Endothelial cell of umbilical vein (primary cell): ENCODE measurements around the gene TENT4B.

Source experiments
- CTCF ChIP-seq, 2 donors: IDR thresholded peaks; 1 replicate in 1 of 2; 2 replicates in 1 of 2; pipeline ENCODE4 v1.5.1; 2011; ENCODE audit warnings: low read length in 2 of 2, mild to moderate bottlenecking in 2 of 2, moderate library complexity in 2 of 2, control low read depth in 1 of 2, inconsistent platforms in 1 of 2, low read depth in 1 of 2; ENCODE audit not compliant: insufficient read depth in 1 of 2; ENCODE audit errors: extremely low read depth in 1 of 2
- POLR2AphosphoS5 ChIP-seq: IDR thresholded peaks from 2 replicates; pipeline ENCODE4 v1.6.1; 2012; ENCODE audit warnings: low read depth, mild to moderate bottlenecking, control low read depth, low read length, moderate library complexity; ENCODE audit not compliant: insufficient read depth

- TF ChIP-seq CTCF (IDR thresholded peaks at IDR 0.05; ENCODE audit: extremely low read depth in 1 of 2, insufficient read depth in 1 of 2, low read depth in 1 of 2, low read length in 2 of 2), result no peak
- TF ChIP-seq POLR2AphosphoS5, result no peak
Observed at GRCh38 chr16:50121278-50121677, 31.8 kb upstream of the TENT4B start.
